Ascending aorta (tissue), 2 donors: Measurements from ENCODE around the gene ZBTB7A. TPM values are rescaled to one million over a fixed set of nuclear protein-coding genes. Genes with fewer than 3 reads are reported as not detected.

Experiments used
- DNase-seq, 2 donors: peaks; one replicate each; pipeline ENCODE4 v3.0.0-alpha.2; 2019; ENCODE audit warnings: low spot score in 2 of 2
- H3K27ac ChIP-seq, 2 donors: fragments of 200-600 bp; sonication (generic); one replicate each; pipeline ENCODE4 v1.5.1; 2016 to 2017; ENCODE audit warnings: mild to moderate bottlenecking in 1 of 2
- H3K27me3 ChIP-seq: fragments of 200-600 bp; sonication (generic); one replicate; pipeline ENCODE4 v1.5.1; 2017
- H3K36me3 ChIP-seq, 2 donors: fragments of 200-600 bp; sonication (generic); one replicate each; pipeline ENCODE4 v1.5.1; 2016
- H3K4me1 ChIP-seq, 2 donors: fragments of 200-600 bp; sonication (generic); one replicate each; pipeline ENCODE4 v1.5.1; 2016 to 2017; ENCODE audit warnings: mild to moderate bottlenecking in 1 of 2
- H3K4me3 ChIP-seq, 2 donors: fragments of 200-600 bp; sonication (generic); one replicate each; pipeline ENCODE4 v1.5.1; 2016 to 2017; ENCODE audit warnings: mild to moderate bottlenecking in 1 of 2
- H3K9me3 ChIP-seq, 2 donors: fragments of 200-600 bp; sonication (generic); one replicate each; pipeline ENCODE4 v1.5.1; 2016
- CTCF ChIP-seq, 3 experiments: fragments of 200-600 bp in 2 of 3; fragments of 450-650 bp in 1 of 3; sonication (generic) in 2 of 3; IDR thresholded peaks; one replicate each; pipeline ENCODE4 v1.5.1; 2016 to 2019; ENCODE audit warnings: antibody characterized with exemption in 3 of 3, mild to moderate bottlenecking in 1 of 3, moderate library complexity in 1 of 3
- intact Hi-C: fragments of 100-400 bp; cut with DNase I; formaldehyde crosslinking; loops from one replicate; pipeline ENCODE4 v1.15.1; 2023
- total RNA-seq: library from RNA; depleted of rRNA; stranded (reverse); fragments of >200 nt; gene quantifications from one replicate; pipeline ENCODE4 v1.1.0, GENCODE V29; 2016

The ZBTB7A gene
- total RNA-seq, 1 donor from 2014 or later: 76.4 TPM

DNA sequence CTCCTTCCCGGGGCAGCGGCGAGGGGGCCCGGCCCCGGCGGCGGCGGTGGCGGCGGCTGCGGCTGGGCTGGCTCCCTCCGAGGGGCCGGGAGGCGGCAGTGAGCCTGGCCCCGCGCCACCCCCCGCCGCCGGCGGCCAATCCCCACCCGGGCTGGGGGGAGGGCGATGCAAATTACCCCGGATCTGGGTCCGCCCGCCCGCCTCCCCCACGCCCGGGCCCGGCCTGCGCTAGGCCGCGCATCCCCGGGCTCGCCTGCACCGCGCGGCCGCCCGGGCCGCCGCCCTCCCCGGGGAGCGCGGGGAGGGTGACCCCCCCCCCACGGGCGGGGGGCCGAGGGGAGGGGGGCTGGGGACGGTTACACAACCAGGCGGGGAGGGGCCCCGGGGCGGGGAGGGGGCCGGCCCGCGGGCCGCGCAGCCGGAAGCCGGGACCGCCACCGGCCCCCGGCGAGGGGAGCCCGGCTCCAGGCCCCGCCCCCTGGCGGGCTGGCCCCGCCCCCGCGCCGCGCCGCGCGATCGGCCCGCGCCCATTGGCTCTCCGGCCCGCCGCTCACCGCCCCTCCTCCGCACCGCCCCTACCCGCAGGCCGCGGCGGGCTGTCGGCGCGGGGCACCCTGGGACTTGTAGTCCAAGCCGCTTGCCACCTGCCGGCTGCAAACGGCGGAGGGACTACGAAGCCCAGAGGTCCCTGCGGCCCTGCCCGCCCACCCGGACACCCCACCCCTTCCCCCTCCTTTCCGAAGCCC lies 1.1 kb downstream of the ZBTB7A start:
- Histone ChIP-seq H3K4me1 (peaks cover 31 to 34% of the 10 kb centered on the region in 2 donors), H3K27ac (peak overlapping the region; percentile 78 to 90), H3K9me3 (no peaks in the 10 kb centered on the region), H3K36me3 (no peaks in the 10 kb centered on the region), H3K4me3 (peak overlapping the region; percentile 92 to 98), H3K27me3 (no peaks in the 10 kb centered on the region)
- TF ChIP-seq CTCF (IDR thresholded peaks at IDR 0.05): no peak
- intact Hi-C loops: loop anchor here (1.0 to 5.0 kb wide), 5 partner anchors 58 to 303 kb away; partner anchors contain the start of genes ANKRD24, APBA3, MAP2K2 and MRPL54
- DNase-seq: peak; percentile 77 to 98

DNA sequence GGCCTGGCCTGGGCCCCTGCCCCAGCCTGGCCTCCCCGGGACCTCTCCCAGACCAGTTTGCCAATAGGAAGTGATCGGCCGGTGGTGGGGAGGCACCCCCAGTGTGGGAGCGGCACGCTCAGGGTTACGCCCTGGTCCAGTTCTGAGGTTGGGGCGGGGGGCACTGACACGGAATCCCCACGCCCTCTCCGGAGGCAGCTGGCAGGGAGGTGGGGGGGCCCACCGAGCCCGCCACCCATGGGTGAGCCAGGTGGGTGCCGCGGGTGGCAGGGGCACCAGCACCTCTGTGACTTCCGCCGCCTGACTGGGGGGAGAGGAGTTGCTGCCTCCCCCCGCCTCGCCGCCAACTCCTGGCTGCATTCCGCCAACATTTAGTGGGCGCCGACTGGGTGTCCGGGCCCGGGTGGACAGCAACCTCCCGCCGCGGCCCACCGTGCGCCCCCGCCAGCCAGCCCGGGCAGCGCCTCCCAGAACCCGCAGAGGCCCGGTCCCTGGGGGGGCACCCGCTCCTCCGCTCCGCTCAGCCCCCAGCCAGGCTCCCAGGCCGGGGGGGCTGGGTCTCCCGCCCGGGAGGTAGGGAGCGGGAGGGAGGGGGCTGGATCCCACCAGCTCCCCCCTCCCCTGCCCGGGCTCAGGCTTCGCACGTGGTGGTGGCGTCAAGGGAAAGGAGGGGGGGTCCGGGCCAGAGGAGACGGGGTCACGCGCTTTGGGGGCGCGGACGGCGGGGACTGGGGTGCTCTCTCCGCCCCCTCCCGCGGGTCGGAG lies 2.0 kb downstream of the ZBTB7A start:
- Histone ChIP-seq H3K9me3 (no peaks in the 10 kb centered on the region), H3K36me3 (no peaks in the 10 kb centered on the region), H3K27me3 (no peaks in the 10 kb centered on the region), H3K27ac (peak overlapping the region; percentile 90 to 94), H3K4me3 (peak overlapping the region; percentile 84 to 88), H3K4me1 (peaks cover 40 to 43% of the 10 kb centered on the region in 2 donors)
- intact Hi-C loops: loop anchor here (5.0 kb wide), 3 partner anchors 97 to 302 kb away; partner anchors contain the start of genes ANKRD24, APBA3, MRPL54 and SIRT6
- no peak for TF ChIP-seq CTCF (IDR thresholded peaks at IDR 0.05)
- DNase-seq: no peak

DNA sequence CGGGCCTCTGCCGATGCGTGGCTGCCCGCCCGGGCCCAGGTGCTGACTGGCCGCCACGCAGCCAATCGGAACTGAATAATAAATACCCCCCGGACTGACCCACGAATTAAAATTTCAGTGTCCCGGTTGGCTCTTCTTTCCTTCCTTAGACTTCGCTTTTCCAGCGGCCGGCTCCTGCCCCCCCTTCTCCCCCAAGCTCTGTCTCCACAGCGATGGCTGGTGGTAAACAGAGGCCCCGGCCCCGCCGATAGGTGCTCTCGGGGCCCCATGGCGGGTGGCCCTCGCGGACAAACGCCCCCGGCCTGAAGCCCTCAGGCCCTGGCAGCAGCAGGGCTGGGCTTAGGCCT lies 2.6 kb downstream of the ZBTB7A start:
- no peak for DNase-seq
- Histone ChIP-seq H3K27ac (peak overlapping the region; percentile 90 to 94), H3K4me3 (peak overlapping the region; percentile 84 to 88), H3K27me3 (no peaks in the 10 kb centered on the region), H3K9me3 (no peaks in the 10 kb centered on the region), H3K36me3 (no peaks in the 10 kb centered on the region), H3K4me1 (peaks cover 45 to 49% of the 10 kb centered on the region in 2 donors)
- intact Hi-C loops: no loop called here
- TF ChIP-seq CTCF (IDR thresholded peaks at IDR 0.05): no peak

DNA sequence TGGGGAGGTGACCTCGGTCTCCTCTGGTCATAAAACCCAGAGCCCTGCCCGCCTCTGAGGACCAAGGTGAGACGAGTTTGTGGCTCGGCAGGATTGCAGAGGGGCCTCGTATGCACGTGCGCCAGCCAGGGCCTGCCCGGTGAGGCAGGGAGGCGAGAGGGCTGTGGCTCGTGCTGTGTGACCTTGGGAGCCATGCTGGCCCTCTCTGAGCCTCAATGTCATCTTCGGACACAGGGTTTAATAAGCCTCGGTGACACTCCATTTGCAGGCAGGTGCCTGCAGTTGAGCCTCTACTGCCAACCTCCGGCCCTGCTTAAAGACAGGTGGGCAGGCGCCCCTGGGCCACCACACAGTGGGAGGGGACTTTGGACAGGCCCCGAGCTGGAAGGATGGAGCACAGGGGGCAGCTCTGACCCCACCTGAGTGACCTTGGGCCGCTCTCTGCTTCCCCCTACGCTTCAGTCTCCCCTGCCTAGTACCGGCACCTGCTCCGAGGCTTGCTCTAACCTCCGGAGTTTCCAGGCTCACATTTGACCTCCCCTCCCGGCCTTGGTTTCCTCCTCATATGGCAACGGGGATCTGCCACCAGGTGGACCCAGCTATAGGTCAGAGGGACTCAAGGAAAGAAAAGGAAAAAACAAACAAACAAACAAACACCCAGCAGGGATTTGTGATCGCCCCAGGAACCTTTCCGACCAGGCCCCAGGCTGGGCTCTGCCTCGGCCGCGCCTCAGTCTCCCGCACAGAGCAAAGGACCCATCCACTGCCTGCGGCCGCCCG lies 3.1 kb downstream of the ZBTB7A start:
- Histone ChIP-seq H3K36me3 (no peaks in the 10 kb centered on the region), H3K4me3 (peak overlapping the region; percentile 84 to 88), H3K4me1 (peaks cover 50 to 54% of the 10 kb centered on the region in 2 donors), H3K9me3 (no peaks in the 10 kb centered on the region), H3K27ac (peak overlapping the region; percentile 90 to 94), H3K27me3 (no peaks in the 10 kb centered on the region)
- no peak for TF ChIP-seq CTCF (IDR thresholded peaks at IDR 0.05)
- no peak for DNase-seq
- intact Hi-C loops: no loop called here
